ENCODE data around the gene FGL2.

FGL2 gene

DNA sequence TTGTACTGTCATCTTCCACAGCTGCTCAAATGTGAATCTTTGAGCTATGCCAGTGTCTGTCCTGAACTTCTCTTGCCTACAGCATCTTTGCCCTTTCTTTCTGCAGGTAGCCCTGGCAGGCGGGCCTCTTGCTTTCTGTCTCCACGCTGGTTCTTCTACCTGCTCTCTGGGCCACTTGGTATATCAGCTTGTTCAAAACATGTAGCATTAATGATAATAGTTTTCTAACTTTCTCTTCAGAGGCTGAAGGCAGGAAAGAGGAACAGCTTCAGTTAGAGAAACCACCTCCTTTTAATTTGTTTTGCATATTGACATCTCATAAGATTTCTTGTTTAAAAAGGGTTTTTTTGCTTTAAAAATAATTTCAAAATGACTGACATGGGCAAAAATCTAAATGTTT is 923 bp upstream of the FGL2 start:
- no peaks in the 10 kb centered on the region for H3K9me2 ChIP-seq (ENCODE audit: low read depth, low read length)
- H2AFZ ChIP-seq (ENCODE audit: low read length): 0 out of 2 replicates have a peak overlapping the region, but pooled peaks have one; percentile 14
- TF ChIP-seq, protein P1, sequence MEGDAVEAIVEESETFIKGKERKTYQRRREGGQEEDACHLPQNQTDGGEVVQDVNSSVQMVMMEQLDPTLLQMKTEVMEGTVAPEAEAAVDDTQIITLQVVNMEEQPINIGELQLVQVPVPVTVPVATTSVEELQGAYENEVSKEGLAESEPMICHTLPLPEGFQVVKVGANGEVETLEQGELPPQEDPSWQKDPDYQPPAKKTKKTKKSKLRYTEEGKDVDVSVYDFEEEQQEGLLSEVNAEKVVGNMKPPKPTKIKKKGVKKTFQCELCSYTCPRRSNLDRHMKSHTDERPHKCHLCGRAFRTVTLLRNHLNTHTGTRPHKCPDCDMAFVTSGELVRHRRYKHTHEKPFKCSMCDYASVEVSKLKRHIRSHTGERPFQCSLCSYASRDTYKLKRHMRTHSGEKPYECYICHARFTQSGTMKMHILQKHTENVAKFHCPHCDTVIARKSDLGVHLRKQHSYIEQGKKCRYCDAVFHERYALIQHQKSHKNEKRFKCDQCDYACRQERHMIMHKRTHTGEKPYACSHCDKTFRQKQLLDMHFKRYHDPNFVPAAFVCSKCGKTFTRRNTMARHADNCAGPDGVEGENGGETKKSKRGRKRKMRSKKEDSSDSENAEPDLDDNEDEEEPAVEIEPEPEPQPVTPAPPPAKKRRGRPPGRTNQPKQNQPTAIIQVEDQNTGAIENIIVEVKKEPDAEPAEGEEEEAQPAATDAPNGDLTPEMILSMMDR (IDR thresholded peaks at IDR 0.05; ENCODE audit: low read length): no peak
- TF ChIP-seq EZH2 (IDR thresholded peaks at IDR 0.05; ENCODE audit: borderline replicate concordance, low read length): no peak
- H3K79me2 ChIP-seq (ENCODE audit: insufficient read depth, low read length): no peaks in the 10 kb centered on the region
- peak overlapping the region; percentile 45 for H3K4me3 ChIP-seq (ENCODE audit: low read depth, low read length, poor library complexity, severe bottlenecking)
- peaks cover 36% of the 10 kb centered on the region for H3K4me1 ChIP-seq (ENCODE audit: insufficient read depth, low read length, severe bottlenecking)
- no peaks in the 10 kb centered on the region for H3K36me3 ChIP-seq (ENCODE audit: insufficient read depth, low read length)
- peak overlapping the region; percentile 55 for H3K27ac ChIP-seq (ENCODE audit: low read depth, low read length, poor library complexity, severe bottlenecking)
- H3K4me2 ChIP-seq (ENCODE audit: low read length): peak overlapping the region; percentile 50
- H3K27me3 ChIP-seq (ENCODE audit: insufficient read depth, low read length): no peaks in the 10 kb centered on the region
- no peaks in the 10 kb centered on the region; the same call in 1 of the 2 replicates for H3F3A ChIP-seq (ENCODE audit: insufficient read depth, low read length)
- H4K20me1 ChIP-seq (ENCODE audit: insufficient read depth, low read length): no peaks in the 10 kb centered on the region
- H3K9me3 ChIP-seq (ENCODE audit: low read length): no peaks in the 10 kb centered on the region
- H3K9ac ChIP-seq (ENCODE audit: low read length): peak overlapping the region; percentile 36

DNA sequence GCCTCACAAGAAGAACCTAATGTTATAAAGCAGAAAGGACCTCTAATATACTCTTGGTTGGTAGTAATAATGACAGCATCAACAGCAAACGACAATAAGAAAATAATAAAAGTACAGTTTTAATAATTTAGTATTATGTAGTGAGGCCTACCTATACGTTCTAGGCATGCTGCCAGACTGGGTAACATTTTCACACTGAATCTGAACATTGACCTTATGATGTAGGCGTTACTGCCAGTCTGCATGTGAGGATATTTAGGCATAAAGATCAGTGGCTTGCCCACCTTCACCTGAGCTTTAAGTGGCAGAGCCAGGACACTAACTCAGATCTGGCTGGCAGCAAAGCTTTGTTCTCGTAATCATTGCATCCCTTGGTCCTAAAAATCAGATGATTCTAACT is 2.5 kb downstream of the FGL2 start:
- Histone ChIP-seq H3K27me3 (ENCODE audit: insufficient read depth, low read length) (no peaks in the 10 kb centered on the region), H3K79me2 (ENCODE audit: insufficient read depth, low read length) (no peaks in the 10 kb centered on the region), H3K4me1 (ENCODE audit: insufficient read depth, low read length, severe bottlenecking) (peaks cover 49% of the 10 kb centered on the region), H3K9me2 (ENCODE audit: low read depth, low read length) (no peaks in the 10 kb centered on the region), H4K20me1 (ENCODE audit: insufficient read depth, low read length) (no peaks in the 10 kb centered on the region), H2AFZ (ENCODE audit: low read length) (no peak overlapping the region), H3F3A (ENCODE audit: insufficient read depth, low read length) (no peaks in the 10 kb centered on the region; the same call in 1 of the 2 replicates), H3K27ac (ENCODE audit: low read depth, low read length, poor library complexity, severe bottlenecking) (no peak overlapping the region), H3K9ac (ENCODE audit: low read length) (no peak overlapping the region), H3K9me3 (ENCODE audit: low read length) (no peaks in the 10 kb centered on the region), H3K4me3 (ENCODE audit: low read depth, low read length, poor library complexity, severe bottlenecking) (no peak overlapping the region), H3K4me2 (ENCODE audit: low read length) (no peak overlapping the region), H3K36me3 (ENCODE audit: insufficient read depth, low read length) (no peaks in the 10 kb centered on the region)
- no peak for TF ChIP-seq EZH2 (IDR thresholded peaks at IDR 0.05; ENCODE audit: borderline replicate concordance, low read length)
- TF ChIP-seq, protein P1 (IDR thresholded peaks at IDR 0.05; ENCODE audit: low read length): no peak

DNA sequence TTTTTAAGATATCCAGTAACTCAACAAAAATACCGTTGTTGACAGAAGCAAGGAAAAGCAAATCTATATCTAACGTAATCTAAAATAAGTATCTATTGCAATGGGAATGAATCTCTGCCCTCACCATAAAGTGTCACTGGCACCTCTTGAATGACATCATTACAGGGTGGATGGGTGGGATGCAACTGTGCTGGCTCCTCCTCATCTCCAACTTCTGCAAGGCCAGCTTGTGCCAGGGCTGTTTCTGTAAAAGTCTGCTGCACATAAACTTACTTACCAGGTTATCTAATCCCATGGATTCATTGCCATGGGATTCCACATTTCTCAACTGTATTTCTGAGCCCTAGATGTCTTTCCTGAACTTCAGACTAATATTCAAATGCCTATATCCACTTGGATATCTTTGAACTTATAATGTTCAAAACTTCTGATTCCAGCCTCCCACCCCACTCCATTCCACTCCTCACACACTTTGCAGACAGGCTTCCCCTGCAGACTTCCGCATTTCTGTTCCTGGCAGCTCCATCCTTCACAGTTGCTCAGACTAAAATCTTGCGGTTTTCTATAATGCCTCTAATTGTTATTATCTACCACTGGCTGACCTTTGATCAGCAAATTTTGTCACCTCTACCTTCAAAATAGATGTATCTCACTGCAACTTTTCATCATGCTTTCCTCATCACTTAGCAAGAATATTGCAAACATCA is 10.7 kb downstream of the FGL2 start:
- H3K36me3 ChIP-seq (ENCODE audit: insufficient read depth, low read length): no peaks in the 10 kb centered on the region
- H3K4me2 ChIP-seq (ENCODE audit: low read length): peak overlapping the region; percentile 1; the same call in 1 of the 2 replicates
- no peaks in the 10 kb centered on the region for H3K9me3 ChIP-seq (ENCODE audit: low read length)
- H3K9ac ChIP-seq (ENCODE audit: low read length): no peak overlapping the region
- H2AFZ ChIP-seq (ENCODE audit: low read length): peak overlapping the region; percentile 2; the same call in 1 of the 2 replicates
- H3K27ac ChIP-seq (ENCODE audit: low read depth, low read length, poor library complexity, severe bottlenecking): peak overlapping the region; percentile 33
- no peaks in the 10 kb centered on the region for H3K9me2 ChIP-seq (ENCODE audit: low read depth, low read length)
- TF ChIP-seq EZH2 (IDR thresholded peaks at IDR 0.05; ENCODE audit: borderline replicate concordance, low read length): no peak
- TF ChIP-seq, protein P1 (IDR thresholded peaks at IDR 0.05; ENCODE audit: low read length): no peak
- H4K20me1 ChIP-seq (ENCODE audit: insufficient read depth, low read length): no peaks in the 10 kb centered on the region
- H3K4me1 ChIP-seq (ENCODE audit: insufficient read depth, low read length, severe bottlenecking): peaks cover 31% of the 10 kb centered on the region
- peaks cover 5% of the 10 kb centered on the region; the same call in 1 of the 2 replicates for H3F3A ChIP-seq (ENCODE audit: insufficient read depth, low read length)
- no peaks in the 10 kb centered on the region for H3K79me2 ChIP-seq (ENCODE audit: insufficient read depth, low read length)
- no peaks in the 10 kb centered on the region for H3K27me3 ChIP-seq (ENCODE audit: insufficient read depth, low read length)
- H3K4me3 ChIP-seq (ENCODE audit: low read depth, low read length, poor library complexity, severe bottlenecking): no peak overlapping the region

Measured in OCI-LY1 (cell line).